Brain microvascular endothelial cell (primary cell): ENCODE data around the gene LSM5.
"Not testable (repeated sequence)": the region's sequence is repeated elsewhere in the genome, so short reads cannot be mapped to it uniquely, and the experiment has no call there.

ENCODE experiments used
- DNase-seq: peaks from one replicate; pipeline ENCODE4 v3.0.0-alpha.2; 2020
- H3K27ac ChIP-seq: fragments of 250-450 bp; sonication (Bioruptor Pico); 2 replicates; pipeline ENCODE4 v1.5.1; 2020; ENCODE audit warnings: mild to moderate bottlenecking, moderate library complexity
- H3K27me3 ChIP-seq: fragments of 250-450 bp; sonication (Bioruptor Pico); replicated peaks from 2 replicates; pipeline ENCODE4 v1.5.1; 2020; ENCODE audit warnings: mild to moderate bottlenecking
- H3K36me3 ChIP-seq: fragments of 250-450 bp; sonication (Bioruptor Pico); replicated peaks from 2 replicates; pipeline ENCODE4 v1.5.1; 2020; ENCODE audit warnings: mild to moderate bottlenecking
- H3K4me3 ChIP-seq: 2 replicates; pipeline ENCODE4 v1.5.1; 2011; ENCODE audit warnings: low read depth, mild to moderate bottlenecking, control low read depth, low read length, moderate library complexity
- CTCF ChIP-seq: IDR thresholded peaks from 2 replicates; pipeline ENCODE4 v1.5.1; 2011; ENCODE audit warnings: low read depth, mild to moderate bottlenecking, moderate library complexity, low read length, control low read depth, inconsistent platforms; ENCODE audit errors: missing control alignments
- in situ Hi-C: cut with HindIII; loops from 2 replicates; pipeline ENCODE4 v1.10.0; 2017; ENCODE audit warnings: low sequenced_read_pairs, low pct_ligation_motif_present

The LSM5 gene

GRCh38 chr7:32477649-32477980 lies 12.6 kb downstream of the LSM5 start:
- Histone ChIP-seq H3K4me3 (no peak overlapping the region), H3K27ac (no peak overlapping the region), H3K27me3 (no peaks in the 10 kb centered on the region), H3K36me3 (no peaks in the 10 kb centered on the region)
- TF ChIP-seq CTCF: no peak
- in situ Hi-C loops: no loop called here
- peak; percentile 6 for DNase-seq

GRCh38 chr7:32476816-32477648 lies 13.1 kb downstream of the LSM5 start:
- H3K36me3 ChIP-seq: no peaks in the 10 kb centered on the region
- H3K4me3 ChIP-seq: no peak overlapping the region
- H3K27ac ChIP-seq: no peak overlapping the region
- no peak for TF ChIP-seq CTCF
- no peaks in the 10 kb centered on the region for H3K27me3 ChIP-seq
- in situ Hi-C loops: no loop called here
- peak; percentile 18 for DNase-seq

GRCh38 chr7:32474008-32474407 lies 16.2 kb downstream of the LSM5 start:
- in situ Hi-C loops: no loop called here
- TF ChIP-seq CTCF: no peak
- H3K36me3 ChIP-seq: no peaks in the 10 kb centered on the region

GRCh38 chr7:32472015-32472414 lies 18.2 kb downstream of the LSM5 start:
- Histone ChIP-seq H3K27ac (no peak overlapping the region), H3K27me3 (no peaks in the 10 kb centered on the region), H3K4me3 (no peak overlapping the region), H3K36me3 (no peaks in the 10 kb centered on the region)
- no peak for TF ChIP-seq CTCF
- no peak for DNase-seq
- in situ Hi-C loops: no loop called here

More at GRCh38 chr7:32474008-32474407, 16.2 kb downstream of the LSM5 start:
- H3K4me3 ChIP-seq: no peak overlapping the region
- H3K27ac ChIP-seq: no peak overlapping the region
- no peaks in the 10 kb centered on the region for H3K27me3 ChIP-seq
- DNase-seq: no peak

- no peak for DNase-seq
- H3K27me3 ChIP-seq: no peaks in the 10 kb centered on the region
- TF ChIP-seq CTCF: no peak
- in situ Hi-C loops: no loop called here
- no peaks in the 10 kb centered on the region for H3K36me3 ChIP-seq
- no peak overlapping the region for H3K27ac ChIP-seq
- H3K4me3 ChIP-seq: no peak overlapping the region
Measured at GRCh38 chr7:32470871-32471270, 19.3 kb downstream of the LSM5 start.

GRCh38 chr7:32470004-32470403 lies 20.2 kb downstream of the LSM5 start:
- in situ Hi-C loops, DNase-seq, H3K4me3 ChIP-seq, H3K27me3 ChIP-seq, H3K36me3 ChIP-seq, H3K27ac ChIP-seq: not testable (repeated sequence)

- in situ Hi-C loops: not testable (repeated sequence)
Measured at GRCh38 chr7:32464641-32465416, 25.4 kb downstream of the LSM5 start.

More at GRCh38 chr7:32464641-32465416, 25.4 kb downstream of the LSM5 start:
- not testable (repeated sequence) for H3K36me3 ChIP-seq, H3K4me3 ChIP-seq, H3K27ac ChIP-seq, DNase-seq, H3K27me3 ChIP-seq
